ENCODE data around the gene KRTAP2-4.
"Not testable (repeated sequence)": the region's sequence is repeated elsewhere in the genome, so short reads cannot be mapped to it uniquely, and the experiment has no call there.

DNA sequence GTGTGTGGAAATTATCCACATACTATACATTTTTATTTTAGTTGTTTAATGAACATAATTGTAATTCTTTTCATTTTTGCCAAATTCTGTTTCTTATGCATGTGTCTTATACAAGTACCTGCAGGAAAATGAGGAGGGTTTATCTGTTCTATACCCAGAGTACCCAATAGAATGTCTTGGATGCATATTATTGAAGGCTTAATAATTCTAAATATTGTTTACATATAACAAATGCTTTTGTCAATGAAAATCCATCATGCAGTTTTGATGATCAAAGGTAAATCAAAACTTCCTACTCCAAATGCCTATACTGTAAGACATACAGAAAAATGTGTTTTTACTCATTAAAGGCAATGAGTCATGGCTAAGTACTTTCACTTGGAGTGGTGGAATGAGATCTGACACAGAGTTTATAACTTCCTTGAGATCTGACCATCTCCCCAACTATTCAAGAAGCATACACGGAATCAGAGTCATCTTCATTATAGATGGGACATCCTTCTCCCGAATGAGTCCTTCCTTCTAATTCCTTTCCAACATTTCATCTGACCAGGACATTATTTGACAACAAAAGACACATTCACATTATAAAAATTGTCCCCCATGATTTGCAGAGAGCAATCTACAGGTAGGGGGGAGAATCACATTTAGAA lies 38.8 kb upstream of the KRTAP2-4 start:
- TF ChIP-seq, protein P1, sequence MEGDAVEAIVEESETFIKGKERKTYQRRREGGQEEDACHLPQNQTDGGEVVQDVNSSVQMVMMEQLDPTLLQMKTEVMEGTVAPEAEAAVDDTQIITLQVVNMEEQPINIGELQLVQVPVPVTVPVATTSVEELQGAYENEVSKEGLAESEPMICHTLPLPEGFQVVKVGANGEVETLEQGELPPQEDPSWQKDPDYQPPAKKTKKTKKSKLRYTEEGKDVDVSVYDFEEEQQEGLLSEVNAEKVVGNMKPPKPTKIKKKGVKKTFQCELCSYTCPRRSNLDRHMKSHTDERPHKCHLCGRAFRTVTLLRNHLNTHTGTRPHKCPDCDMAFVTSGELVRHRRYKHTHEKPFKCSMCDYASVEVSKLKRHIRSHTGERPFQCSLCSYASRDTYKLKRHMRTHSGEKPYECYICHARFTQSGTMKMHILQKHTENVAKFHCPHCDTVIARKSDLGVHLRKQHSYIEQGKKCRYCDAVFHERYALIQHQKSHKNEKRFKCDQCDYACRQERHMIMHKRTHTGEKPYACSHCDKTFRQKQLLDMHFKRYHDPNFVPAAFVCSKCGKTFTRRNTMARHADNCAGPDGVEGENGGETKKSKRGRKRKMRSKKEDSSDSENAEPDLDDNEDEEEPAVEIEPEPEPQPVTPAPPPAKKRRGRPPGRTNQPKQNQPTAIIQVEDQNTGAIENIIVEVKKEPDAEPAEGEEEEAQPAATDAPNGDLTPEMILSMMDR (IDR thresholded peaks at IDR 0.05; ENCODE audit: low read depth, low read length, missing input control) = not testable (repeated sequence)
- TF ChIP-seq, protein P2, sequence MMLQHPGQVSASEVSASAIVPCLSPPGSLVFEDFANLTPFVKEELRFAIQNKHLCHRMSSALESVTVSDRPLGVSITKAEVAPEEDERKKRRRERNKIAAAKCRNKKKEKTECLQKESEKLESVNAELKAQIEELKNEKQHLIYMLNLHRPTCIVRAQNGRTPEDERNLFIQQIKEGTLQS (IDR thresholded peaks at IDR 0.05) = not testable (repeated sequence)
- not testable (repeated sequence) for TF ChIP-seq RXRA (IDR thresholded peaks at IDR 0.05); GABPA (IDR thresholded peaks at IDR 0.05 in 1 of 2, conservative IDR thresholded peaks at IDR 0.05 in 1 of 2); SP1 (IDR thresholded peaks at IDR 0.05); RAD21 (IDR thresholded peaks at IDR 0.05); TAF1 (conservative IDR thresholded peaks at IDR 0.05); FOXA1 (IDR thresholded peaks at IDR 0.05); YY1 (IDR thresholded peaks at IDR 0.05); JUND (IDR thresholded peaks at IDR 0.05)
- TF ChIP-seq, protein P3, sequence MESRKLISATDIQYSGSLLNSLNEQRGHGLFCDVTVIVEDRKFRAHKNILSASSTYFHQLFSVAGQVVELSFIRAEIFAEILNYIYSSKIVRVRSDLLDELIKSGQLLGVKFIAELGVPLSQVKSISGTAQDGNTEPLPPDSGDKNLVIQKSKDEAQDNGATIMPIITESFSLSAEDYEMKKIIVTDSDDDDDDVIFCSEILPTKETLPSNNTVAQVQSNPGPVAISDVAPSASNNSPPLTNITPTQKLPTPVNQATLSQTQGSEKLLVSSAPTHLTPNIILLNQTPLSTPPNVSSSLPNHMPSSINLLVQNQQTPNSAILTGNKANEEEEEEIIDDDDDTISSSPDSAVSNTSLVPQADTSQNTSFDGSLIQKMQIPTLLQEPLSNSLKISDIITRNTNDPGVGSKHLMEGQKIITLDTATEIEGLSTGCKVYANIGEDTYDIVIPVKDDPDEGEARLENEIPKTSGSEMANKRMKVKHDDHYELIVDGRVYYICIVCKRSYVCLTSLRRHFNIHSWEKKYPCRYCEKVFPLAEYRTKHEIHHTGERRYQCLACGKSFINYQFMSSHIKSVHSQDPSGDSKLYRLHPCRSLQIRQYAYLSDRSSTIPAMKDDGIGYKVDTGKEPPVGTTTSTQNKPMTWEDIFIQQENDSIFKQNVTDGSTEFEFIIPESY (IDR thresholded peaks at IDR 0.05) = not testable (repeated sequence)
- TF ChIP-seq, protein P4, sequence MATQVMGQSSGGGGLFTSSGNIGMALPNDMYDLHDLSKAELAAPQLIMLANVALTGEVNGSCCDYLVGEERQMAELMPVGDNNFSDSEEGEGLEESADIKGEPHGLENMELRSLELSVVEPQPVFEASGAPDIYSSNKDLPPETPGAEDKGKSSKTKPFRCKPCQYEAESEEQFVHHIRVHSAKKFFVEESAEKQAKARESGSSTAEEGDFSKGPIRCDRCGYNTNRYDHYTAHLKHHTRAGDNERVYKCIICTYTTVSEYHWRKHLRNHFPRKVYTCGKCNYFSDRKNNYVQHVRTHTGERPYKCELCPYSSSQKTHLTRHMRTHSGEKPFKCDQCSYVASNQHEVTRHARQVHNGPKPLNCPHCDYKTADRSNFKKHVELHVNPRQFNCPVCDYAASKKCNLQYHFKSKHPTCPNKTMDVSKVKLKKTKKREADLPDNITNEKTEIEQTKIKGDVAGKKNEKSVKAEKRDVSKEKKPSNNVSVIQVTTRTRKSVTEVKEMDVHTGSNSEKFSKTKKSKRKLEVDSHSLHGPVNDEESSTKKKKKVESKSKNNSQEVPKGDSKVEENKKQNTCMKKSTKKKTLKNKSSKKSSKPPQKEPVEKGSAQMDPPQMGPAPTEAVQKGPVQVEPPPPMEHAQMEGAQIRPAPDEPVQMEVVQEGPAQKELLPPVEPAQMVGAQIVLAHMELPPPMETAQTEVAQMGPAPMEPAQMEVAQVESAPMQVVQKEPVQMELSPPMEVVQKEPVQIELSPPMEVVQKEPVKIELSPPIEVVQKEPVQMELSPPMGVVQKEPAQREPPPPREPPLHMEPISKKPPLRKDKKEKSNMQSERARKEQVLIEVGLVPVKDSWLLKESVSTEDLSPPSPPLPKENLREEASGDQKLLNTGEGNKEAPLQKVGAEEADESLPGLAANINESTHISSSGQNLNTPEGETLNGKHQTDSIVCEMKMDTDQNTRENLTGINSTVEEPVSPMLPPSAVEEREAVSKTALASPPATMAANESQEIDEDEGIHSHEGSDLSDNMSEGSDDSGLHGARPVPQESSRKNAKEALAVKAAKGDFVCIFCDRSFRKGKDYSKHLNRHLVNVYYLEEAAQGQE (IDR thresholded peaks at IDR 0.05) = not testable (repeated sequence)
- TF ChIP-seq, protein P5, sequence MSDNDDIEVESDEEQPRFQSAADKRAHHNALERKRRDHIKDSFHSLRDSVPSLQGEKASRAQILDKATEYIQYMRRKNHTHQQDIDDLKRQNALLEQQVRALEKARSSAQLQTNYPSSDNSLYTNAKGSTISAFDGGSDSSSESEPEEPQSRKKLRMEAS (IDR thresholded peaks at IDR 0.05) = not testable (repeated sequence)
